Measurements from ENCODE around the gene BANP. TPM values are rescaled to one million over a fixed set of nuclear protein-coding genes. Genes with fewer than 3 reads are reported as not detected.

The BANP gene
- total RNA-seq, 2 experiments from 2014 or later = 39.6 to 58.0 TPM

- no TSS peak for BruUV-seq (replicated peaks)
- Histone ChIP-seq H3K4me1 (ENCODE audit: insufficient read depth, low read length, poor library complexity, severe bottlenecking) (peaks cover 2% of the 10 kb centered on the region), H3K9me2 (ENCODE audit: insufficient read depth, low read length) (no peaks in the 10 kb centered on the region), H3K4me3 (ENCODE audit: low read depth, low read length, poor library complexity, severe bottlenecking) (no peak overlapping the region), H3K9me3 (ENCODE audit: low read length) (no peaks in the 10 kb centered on the region), H3K4me2 (ENCODE audit: low read length) (no peak overlapping the region), H3K79me2 (ENCODE audit: insufficient read depth, low read depth, low read length) (no peaks in the 10 kb centered on the region), H3K27ac (ENCODE audit: low read depth, low read length, poor library complexity, severe bottlenecking) (no peak overlapping the region), H2AFZ (ENCODE audit: low read length) (no peak overlapping the region), H4K20me1 (ENCODE audit: insufficient read depth, low read length) (no peaks in the 10 kb centered on the region), H3K36me3 (ENCODE audit: insufficient read depth, low read length) (peaks cover 10% of the 10 kb centered on the region; the same call in 1 of the 2 replicates)
- ChIA-PET POLR2A (interaction anchor here (0.6 kb wide), 1 partner anchor 15 kb away, joined by 3 read pairs; no protein-coding TSS in a partner anchor), CTCF (ENCODE audit: unreplicated experiment) (no interaction called here)
- intact Hi-C loops (cut with micrococcal nuclease; ENCODE audit: unreplicated experiment) = no loop called here
- TF ChIP-seq CTCF (conservative IDR thresholded peaks at IDR 0.05; ENCODE audit: low read length) (no peak), EZH2phosphoT487 (IDR thresholded peaks at IDR 0.05; ENCODE audit: borderline replicate concordance, low read depth, low read length) (no peak)
- DNase-seq (ENCODE audit: low spot score) = no peak
These were observed 112.1 kb downstream of the BANP start for GRCh38 chr16:88063211-88063773.

- ChIA-PET CTCF (ENCODE audit: unreplicated experiment) (no interaction called here), POLR2A (no interaction called here)
- Histone ChIP-seq H3K79me2 (ENCODE audit: insufficient read depth, low read depth, low read length) (no peaks in the 10 kb centered on the region), H3K4me1 (ENCODE audit: insufficient read depth, low read length, poor library complexity, severe bottlenecking) (peaks cover 11% of the 10 kb centered on the region), H2AFZ (ENCODE audit: low read length) (no peak overlapping the region), H3K4me2 (ENCODE audit: low read length) (no peak overlapping the region), H3K9me3 (ENCODE audit: low read length) (no peaks in the 10 kb centered on the region), H3K27ac (ENCODE audit: low read depth, low read length, poor library complexity, severe bottlenecking) (no peak overlapping the region), H3K36me3 (ENCODE audit: insufficient read depth, low read length) (peaks cover 10% of the 10 kb centered on the region; the same call in 1 of the 2 replicates), H3K9me2 (ENCODE audit: insufficient read depth, low read length) (no peaks in the 10 kb centered on the region), H4K20me1 (ENCODE audit: insufficient read depth, low read length) (no peaks in the 10 kb centered on the region), H3K4me3 (ENCODE audit: low read depth, low read length, poor library complexity, severe bottlenecking) (no peak overlapping the region)
- intact Hi-C loops (cut with micrococcal nuclease; ENCODE audit: unreplicated experiment) = no loop called here
- DNase-seq (ENCODE audit: low spot score) = no peak
- TF ChIP-seq EZH2phosphoT487 (IDR thresholded peaks at IDR 0.05; ENCODE audit: borderline replicate concordance, low read depth, low read length) (no peak), CTCF (conservative IDR thresholded peaks at IDR 0.05; ENCODE audit: low read length) (no peak)
- BruUV-seq (replicated peaks) = no TSS peak
These were observed 113.0 kb downstream of the BANP start for GRCh38 chr16:88064011-88064888.
